Neutrophil (primary cell): Measurements from ENCODE around the gene SUSD1.

Source experiments
- H3K27ac ChIP-seq: fragments of 200-600 bp; sonication (generic); 2 replicates; pipeline ENCODE4 v1.5.1; 2016; ENCODE audit warnings: mild to moderate bottlenecking, moderate library complexity
- H3K27me3 ChIP-seq: fragments of 200-600 bp; sonication (generic); 2 replicates; pipeline ENCODE4 v1.6.0; 2016; ENCODE audit warnings: mild to moderate bottlenecking
- H3K36me3 ChIP-seq: fragments of 200-600 bp; sonication (generic); 2 replicates; pipeline ENCODE4 v1.5.1; 2017
- H3K4me1 ChIP-seq, 2 experiments: fragments of 200-600 bp in 1 of 2; sonication (generic) in 1 of 2; 1 replicate in 1 of 2; 2 replicates in 1 of 2; pipeline versions ENCODE4 v1.5.1 to v1.6.1; 2013 to 2016; ENCODE audit warnings: low read depth in 1 of 2, low read length in 1 of 2, mild to moderate bottlenecking in 1 of 2, moderate library complexity in 1 of 2; ENCODE audit not compliant: control insufficient read depth in 1 of 2, insufficient read depth in 1 of 2
- H3K4me3 ChIP-seq, 2 experiments: fragments of 200-600 bp in 1 of 2; sonication (generic) in 1 of 2; 1 replicate in 1 of 2; 2 replicates in 1 of 2; pipeline ENCODE4 v1.5.1; 2013 to 2016; ENCODE audit warnings: low read depth in 1 of 2, low read length in 1 of 2, mild to moderate bottlenecking in 1 of 2, moderate library complexity in 1 of 2
- H3K9me3 ChIP-seq: fragments of 200-600 bp; sonication (generic); 2 replicates; pipeline ENCODE4 v1.5.1; 2016
- TF ChIP-seq, protein P1 (sequence below): fragments of 200-600 bp; sonication (generic); IDR thresholded peaks from 2 replicates; pipeline ENCODE4 v1.5.1; 2016; ENCODE audit warnings: antibody characterized with exemption

The SUSD1 gene

GRCh38 chr9:112093870-112094216 is 81.3 kb downstream of the SUSD1 start:
- no peak overlapping the region for H3K27ac ChIP-seq
- no peaks in the 10 kb centered on the region for H3K4me1 ChIP-seq
- no peak overlapping the region for H3K4me3 ChIP-seq
- H3K27me3 ChIP-seq, result no peaks in the 10 kb centered on the region
- peaks cover 8% of the 10 kb centered on the region for H3K36me3 ChIP-seq
- no peaks in the 10 kb centered on the region for H3K9me3 ChIP-seq
- TF ChIP-seq, protein P1, sequence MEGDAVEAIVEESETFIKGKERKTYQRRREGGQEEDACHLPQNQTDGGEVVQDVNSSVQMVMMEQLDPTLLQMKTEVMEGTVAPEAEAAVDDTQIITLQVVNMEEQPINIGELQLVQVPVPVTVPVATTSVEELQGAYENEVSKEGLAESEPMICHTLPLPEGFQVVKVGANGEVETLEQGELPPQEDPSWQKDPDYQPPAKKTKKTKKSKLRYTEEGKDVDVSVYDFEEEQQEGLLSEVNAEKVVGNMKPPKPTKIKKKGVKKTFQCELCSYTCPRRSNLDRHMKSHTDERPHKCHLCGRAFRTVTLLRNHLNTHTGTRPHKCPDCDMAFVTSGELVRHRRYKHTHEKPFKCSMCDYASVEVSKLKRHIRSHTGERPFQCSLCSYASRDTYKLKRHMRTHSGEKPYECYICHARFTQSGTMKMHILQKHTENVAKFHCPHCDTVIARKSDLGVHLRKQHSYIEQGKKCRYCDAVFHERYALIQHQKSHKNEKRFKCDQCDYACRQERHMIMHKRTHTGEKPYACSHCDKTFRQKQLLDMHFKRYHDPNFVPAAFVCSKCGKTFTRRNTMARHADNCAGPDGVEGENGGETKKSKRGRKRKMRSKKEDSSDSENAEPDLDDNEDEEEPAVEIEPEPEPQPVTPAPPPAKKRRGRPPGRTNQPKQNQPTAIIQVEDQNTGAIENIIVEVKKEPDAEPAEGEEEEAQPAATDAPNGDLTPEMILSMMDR, result no peak

GRCh38 chr9:112093147-112093869 is 81.8 kb downstream of the SUSD1 start:
- Histone ChIP-seq H3K27ac (no peak overlapping the region), H3K4me1 (no peaks in the 10 kb centered on the region), H3K27me3 (no peaks in the 10 kb centered on the region), H3K9me3 (no peaks in the 10 kb centered on the region), H3K36me3 (peaks cover 8% of the 10 kb centered on the region), H3K4me3 (no peak overlapping the region)
- TF ChIP-seq, protein P1, result no peak

DNA sequence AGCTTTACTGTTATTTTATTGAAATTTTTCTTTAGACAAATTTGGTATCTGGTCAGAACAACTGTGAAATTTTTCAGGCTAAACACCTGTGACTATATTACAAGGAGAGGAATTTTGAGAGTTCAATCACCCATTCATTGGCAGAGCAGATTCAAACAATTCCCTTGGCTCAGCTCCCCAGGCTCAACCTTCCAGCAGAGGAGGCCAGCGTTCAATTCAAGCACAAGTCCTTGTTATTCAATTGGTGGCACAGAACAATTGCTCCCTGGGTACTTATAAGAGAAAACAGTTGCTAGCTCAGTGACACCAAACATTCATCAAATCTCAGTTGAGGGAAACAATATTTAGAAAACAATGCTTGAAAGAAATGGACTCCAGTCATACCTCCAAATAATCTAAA is 83.3 kb downstream of the SUSD1 start:
- TF ChIP-seq, protein P1, result no peak
- Histone ChIP-seq H3K36me3 (peaks cover 8% of the 10 kb centered on the region), H3K4me3 (no peak overlapping the region), H3K4me1 (no peaks in the 10 kb centered on the region), H3K27me3 (no peaks in the 10 kb centered on the region), H3K9me3 (no peaks in the 10 kb centered on the region), H3K27ac (no peak overlapping the region)

DNA sequence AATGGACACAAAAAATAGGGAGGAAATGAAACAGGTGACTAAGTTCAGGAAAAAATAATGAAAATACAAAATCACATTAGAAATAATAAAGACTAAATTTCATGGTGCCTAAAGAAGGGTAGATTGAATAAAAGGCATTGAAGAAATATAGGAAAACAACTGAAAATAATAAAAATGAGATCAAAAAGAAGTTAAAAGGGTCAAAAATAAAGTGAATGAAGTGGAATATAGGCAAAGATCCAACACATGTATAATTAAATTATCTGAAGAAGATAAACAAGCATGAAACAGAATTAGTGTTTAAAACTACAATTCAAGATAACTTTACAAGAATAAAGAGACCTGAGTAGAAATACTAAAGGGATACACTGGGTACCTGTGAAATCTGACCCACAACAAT is 87.6 kb downstream of the SUSD1 start:
- Histone ChIP-seq H3K9me3 (no peaks in the 10 kb centered on the region), H3K27ac (no peak overlapping the region), H3K4me1 (no peaks in the 10 kb centered on the region), H3K36me3 (peaks cover 14% of the 10 kb centered on the region), H3K4me3 (no peak overlapping the region), H3K27me3 (no peaks in the 10 kb centered on the region)
- TF ChIP-seq, protein P1, result no peak

- Histone ChIP-seq H3K9me3 (no peaks in the 10 kb centered on the region), H3K27me3 (no peaks in the 10 kb centered on the region), H3K4me3 (no peak overlapping the region), H3K36me3 (peaks cover 9% of the 10 kb centered on the region), H3K4me1 (no peaks in the 10 kb centered on the region), H3K27ac (no peak overlapping the region)
- TF ChIP-seq, protein P1, result no peak
Observed at GRCh38 chr9:112086627-112087026, 88.5 kb downstream of the SUSD1 start.
